HG02610 (cell line): ENCODE results near the gene WDFY3.

Source experiments
- ATAC-seq: cut with Tn5 transposase; IDR thresholded peaks from one replicate; pipeline ENCODE4 v1.9.1; 2021; ENCODE audit warnings: mild to moderate bottlenecking, moderate library complexity; ENCODE audit not compliant: unreplicated experiment

WDFY3 gene

DNA sequence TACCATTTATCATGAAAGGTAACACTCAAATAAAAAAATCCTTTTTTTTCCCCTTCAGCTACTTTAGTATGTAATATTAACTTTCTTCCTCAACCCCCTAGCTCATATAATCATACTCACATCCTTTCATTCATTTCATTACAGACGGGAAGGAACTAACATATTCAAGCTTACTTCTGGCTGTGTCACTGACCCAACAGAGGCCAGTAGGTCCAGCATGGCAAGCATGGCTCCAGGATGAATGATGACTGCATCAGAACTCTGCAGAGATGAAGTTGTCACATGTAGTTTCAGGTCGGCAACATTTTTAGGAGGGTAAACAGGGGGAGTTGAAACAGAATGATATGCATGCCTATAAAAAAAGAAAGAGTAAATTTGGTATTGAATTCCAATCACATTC, 163.4 kb downstream of the WDFY3 start:
- ATAC-seq, result no peak

DNA sequence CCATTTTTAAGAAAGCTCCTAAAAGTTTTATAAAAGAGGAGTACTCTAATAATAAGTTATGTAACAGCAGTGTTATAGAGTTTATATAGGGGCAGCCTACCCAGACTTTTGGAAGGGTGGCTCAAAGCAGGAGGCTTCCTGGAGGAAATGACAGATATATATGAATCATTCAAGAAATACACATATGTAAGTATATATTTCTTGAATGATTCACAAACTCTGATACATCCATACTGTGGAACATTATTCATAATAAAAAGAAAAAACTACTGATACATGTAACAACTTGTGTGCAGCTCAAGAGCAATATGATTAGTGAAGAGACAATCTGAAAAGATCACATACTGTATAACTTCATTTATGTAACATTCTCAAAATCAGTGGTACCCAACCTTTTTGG, 166.2 kb downstream of the WDFY3 start:
- no peak for ATAC-seq

DNA sequence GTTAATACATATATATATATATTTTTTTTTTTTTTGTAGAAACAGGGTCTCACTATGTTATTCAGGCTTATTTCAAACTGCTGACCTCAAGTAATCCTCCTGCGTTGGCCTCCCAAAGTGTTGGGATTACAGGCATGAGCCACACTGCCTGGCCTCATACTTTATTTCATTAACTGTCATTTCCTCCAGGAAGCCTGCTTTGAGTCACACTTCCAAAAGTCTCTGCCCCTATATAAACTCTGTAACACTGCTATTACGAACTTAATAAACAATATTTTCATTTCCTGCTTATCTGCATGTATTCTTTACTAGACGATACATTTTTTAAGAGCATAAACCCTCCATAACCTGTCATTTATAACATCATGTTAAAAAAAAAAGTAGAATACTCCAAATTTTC, 167.2 kb downstream of the WDFY3 start:
- no peak for ATAC-seq

DNA sequence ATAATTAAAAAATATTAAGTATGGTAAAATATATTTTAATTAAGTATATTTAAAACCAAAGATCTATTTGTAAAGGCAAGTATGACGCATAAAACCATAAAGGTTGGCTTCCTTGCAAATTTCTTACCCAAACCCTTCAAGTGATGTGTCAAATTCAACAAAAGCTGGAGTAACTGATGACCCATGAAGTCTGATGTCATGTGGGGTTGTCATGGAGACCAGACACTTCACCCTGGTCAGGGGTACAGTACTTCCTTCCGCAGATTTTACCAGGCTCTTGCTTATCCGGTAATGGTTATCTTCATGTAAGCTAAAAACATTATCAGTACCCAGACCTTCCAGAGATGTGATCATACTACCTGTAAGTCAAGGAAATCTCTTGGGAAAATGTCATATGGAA, 170.1 kb downstream of the WDFY3 start:
- no peak for ATAC-seq

DNA sequence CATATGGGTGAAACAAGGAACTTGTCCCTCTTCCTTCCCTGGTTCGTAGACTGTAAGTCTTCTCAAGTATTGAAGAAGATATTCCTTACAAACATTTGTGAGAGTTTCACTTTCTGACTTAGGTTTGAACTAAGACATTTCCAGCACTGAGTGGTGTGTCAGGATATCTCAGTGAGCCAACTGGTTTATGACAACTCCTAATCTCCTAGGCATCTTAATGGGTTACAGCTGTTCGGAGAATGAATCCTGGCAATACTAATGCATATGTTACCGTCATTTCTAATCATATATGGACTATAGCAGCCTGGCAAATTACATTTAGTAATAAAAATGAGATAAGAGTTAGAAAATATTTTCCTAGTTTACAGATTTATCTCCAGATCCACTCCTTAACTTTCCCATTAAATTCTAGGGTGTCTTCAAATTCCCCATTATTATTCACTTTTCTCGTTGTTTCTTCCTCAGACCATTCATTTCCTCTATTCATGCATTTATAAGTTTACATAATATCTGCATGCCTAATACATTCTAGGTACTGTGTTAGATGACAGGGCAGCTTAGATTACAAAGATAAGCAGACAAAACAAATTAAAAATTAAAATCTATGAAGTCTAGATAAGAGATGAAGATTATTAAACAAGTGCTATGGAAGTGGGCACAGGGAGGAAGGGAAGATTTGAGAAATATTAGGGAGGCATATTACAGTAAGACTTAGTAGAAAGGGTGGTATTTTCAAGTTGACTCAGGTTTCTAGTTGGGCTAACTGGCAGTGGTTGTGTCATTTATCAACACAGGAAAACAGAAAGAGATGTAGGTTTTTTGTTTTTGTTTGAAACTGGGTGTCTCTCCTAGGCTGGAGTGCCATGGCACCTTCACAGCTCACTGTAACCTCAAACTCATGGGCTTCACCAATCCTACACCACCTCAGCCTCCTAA, 173.9 kb downstream of the WDFY3 start:
- no peak for ATAC-seq

DNA sequence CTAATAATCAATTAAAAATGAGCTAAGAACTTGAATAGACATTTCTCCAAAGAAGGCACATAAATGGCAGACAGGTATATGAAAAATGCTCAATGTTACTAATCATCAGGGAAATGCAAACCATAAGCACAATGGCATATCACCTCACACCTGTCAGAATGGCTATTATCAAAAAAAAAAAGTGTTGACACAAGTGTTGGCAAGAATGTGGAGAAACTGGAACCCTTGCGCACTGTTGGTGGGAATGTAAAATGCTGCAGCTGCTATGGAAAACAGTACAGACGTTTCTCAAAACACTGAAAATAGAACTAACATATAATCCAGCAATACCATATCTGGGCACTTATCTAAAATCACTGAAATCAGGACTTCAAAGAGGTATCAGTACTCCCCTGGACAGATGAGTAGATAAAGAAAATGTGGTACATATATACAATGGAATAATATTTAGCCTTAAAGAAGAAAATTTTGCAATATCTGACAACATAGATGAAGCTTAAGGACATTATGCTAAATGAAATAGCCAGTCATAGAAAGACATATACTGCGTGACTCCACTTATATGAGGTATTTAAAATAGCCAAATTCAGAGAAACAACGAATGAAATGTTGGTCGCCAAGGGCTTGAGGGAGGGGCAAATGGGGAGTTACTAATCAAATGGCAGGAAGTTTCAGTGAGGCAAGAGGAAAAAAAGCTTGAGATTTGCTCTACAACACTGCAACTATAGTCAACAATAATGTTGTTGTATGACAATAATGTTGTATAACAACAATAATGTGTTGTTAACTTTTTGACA, 175.5 kb downstream of the WDFY3 start:
- no peak for ATAC-seq

DNA sequence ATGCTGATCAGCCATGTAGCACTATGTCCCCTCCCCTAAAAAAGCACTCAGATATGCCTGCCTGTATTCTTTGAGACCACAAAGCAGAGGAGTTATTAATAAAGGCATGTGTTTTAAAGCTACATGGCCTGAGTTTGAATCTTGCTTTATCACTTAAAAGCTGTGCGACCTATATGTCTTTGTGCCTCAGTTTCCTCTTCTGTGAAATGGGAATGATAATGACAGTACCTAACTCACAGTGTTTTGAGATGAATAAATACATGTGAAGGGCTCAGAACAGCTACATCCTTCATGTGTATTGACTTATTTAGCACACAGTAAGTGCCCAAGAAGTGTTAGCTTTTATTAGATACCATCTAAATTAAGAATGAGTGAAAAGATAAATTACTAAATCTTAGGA, 180.0 kb downstream of the WDFY3 start:
- ATAC-seq, result no peak

DNA sequence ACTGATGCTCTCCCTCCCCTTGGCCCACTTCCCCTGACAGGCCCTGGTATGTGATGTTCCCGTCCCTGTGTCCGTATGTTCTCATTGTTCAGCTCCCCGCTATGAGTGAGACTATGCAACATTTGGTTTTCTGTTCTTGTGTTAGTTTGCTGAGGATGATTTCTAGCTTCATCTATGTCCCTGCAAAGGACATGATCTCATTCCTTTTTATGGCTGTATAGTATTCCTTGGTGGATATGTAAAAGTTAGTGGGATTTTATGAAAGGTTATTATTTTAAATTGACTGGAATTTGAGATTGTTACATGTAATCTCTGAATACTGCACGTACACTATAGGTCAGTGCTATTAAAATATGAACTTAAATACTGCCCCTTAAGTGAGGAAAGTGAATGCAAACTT, 184.0 kb downstream of the WDFY3 start:
- ATAC-seq, result no peak

DNA sequence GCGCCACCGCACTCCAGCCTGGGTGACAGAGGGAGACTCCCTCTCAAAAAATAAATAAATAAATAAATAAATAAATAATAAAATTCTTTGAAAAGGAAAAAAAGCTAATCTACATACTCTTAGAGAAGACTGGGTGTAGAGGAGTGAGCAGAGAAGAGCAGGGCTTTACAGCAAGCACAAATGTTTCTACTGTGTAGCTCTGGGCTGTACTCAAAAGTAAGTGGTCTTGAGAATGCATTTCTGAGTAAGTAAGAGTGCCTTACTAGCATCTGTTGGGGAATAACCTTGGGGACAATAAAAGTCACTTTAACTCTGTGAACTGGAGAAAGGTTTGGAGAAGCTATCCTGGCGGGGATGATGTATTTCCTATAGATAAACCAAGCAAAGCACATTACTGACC, 185.8 kb downstream of the WDFY3 start:
- ATAC-seq, result no peak

DNA sequence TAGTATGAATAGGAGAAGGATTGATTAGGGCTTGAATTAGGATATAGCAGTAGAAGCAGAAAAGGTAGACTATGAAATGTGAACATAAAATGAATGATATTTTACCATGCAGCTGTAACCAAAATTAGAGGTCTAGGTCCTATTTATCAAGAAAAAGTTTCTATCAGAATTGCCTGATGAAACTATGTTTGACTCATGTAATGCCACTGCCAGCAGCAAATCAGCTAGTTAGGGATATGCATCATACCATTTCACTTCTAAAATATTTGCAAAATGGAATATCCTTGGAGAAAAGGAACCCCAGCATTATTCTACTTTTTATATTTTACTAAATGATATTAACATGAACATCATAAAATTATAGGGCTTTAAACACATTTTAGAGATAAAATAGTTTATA, 188.4 kb downstream of the WDFY3 start:
- ATAC-seq, result no peak

DNA sequence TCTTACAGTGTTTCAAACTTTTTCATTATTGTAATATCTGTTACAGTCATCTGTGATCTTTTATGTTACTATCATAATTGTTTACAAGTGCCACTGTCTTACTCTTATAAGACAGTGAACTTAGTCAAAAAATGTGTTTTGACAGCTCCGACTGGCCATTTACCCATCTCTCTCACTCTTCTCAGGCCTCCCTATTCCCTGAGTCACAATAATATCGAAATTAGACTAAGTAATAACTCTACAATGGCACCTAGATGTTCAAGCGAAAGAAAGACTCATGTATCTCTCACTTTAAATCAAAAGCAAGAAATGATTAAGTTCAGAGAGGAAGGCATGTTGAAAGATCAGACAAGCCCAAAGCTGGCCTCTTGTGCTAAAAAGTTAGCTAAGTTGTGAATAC, 199.3 kb downstream of the WDFY3 start:
- peak; percentile 43 for ATAC-seq

DNA sequence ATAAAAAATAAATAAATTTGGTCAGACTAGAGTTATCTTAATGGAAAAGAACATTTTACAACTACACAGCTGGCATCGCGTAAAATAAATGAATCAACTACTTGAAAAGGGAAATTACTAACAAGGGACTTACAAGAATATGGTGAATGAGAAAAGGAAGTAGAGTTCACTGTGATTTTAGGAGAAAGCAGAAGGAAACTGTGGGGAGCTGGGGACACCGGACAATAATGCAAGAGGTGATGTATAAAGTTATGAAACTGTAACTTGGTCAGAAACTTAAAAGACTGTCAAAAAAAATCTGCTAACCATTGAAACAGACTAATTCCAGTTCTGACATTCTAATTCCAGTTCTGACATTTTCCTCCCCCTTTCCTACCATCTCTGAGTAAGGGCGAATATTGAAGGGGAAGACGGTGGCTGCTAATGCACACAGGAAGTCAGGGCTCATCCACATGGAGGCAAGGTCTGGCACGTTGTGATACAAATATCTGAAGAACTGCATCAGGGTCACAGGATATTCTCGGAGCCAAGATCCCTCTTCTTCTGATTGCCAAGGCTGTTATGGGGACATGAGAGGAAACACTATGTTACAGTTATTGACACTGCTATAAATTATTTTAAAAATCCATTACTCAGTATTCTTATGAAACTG, 213.0 kb downstream of the WDFY3 start:
- no peak for ATAC-seq

DNA sequence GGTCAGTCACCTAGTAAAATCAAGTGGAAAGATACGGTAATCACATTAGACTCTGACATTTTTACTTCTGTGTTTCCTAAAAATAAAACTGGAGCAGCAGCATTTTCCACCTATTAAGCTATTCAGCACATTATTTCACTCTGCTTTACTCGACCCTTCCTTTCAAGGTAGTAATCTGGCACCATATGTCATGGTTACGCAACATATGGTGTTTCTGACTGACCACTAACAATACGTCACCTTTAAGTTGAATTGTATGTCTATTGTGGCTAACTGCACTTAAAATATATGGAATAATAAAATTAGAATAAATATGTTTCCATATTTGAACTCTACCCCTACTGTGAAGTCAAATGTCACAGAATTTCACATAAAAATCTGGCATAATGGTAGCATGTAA, 214.8 kb downstream of the WDFY3 start:
- no peak for ATAC-seq

DNA sequence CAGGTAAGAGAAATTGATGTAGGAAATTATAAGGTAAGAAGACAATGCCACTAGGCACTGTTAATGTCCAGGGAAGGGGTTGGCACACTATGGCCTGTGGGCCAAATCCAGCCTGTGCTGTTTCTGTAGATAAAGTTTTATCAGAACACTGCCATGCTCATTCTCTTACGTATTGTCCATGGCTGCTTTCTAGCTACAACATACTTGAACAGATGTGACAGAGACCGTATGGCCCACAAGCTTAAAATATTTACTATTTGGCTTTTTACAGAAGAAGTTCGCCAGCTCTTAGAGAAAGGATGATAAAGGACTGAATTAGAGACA, 215.6 kb downstream of the WDFY3 start:
- ATAC-seq, result no peak

DNA sequence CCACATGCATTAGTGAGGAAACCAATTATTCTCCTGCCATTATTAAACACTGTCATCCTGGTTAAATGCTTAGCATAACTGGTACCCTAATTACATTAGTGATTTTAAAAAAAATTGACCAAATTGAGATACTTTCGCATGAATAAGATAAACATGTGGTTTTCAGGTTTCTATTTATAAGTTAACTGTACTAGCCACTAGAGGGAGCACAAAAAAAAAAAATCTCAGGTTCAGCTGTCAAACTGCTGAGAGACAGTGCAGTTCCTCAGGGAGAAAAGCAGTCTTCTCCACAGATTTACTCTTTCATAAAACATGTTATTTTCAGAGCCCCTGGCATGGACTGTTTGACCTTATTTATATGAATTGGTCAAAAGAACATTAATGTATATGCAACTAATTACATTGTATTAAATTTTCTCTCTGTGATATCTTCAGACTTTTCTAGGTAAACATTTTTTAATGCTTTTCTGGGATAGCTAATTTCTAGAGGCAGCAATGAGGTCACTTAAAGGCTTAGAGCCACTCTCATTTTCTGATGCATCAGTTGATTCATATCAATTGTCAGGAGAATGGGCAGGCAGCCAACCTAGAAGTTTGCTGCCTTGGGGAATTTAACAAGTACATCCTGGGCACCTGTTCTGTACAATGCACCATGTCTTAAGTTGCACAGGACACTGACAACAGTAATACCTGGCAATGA, 216.1 kb downstream of the WDFY3 start:
- ATAC-seq, result peak; percentile 67

DNA sequence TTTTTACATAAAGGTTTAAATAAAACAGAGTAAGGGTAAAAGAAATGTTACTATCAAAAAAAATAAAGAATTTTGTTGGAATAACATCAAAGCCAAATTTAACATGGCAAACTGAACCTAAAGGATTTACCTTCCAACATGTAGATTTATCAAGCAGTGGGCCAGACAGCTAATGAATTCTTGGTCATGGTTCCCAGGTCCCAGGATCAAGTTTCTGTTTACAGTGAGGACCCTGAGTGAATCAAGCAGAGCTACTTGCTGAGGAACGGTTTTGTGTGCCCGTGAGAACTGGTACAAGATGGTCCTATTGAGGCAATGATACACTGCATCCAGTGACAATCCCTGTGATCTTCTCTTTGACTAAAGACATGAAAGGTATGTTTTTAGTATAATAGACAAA, 226.4 kb downstream of the WDFY3 start:
- ATAC-seq, result no peak

DNA sequence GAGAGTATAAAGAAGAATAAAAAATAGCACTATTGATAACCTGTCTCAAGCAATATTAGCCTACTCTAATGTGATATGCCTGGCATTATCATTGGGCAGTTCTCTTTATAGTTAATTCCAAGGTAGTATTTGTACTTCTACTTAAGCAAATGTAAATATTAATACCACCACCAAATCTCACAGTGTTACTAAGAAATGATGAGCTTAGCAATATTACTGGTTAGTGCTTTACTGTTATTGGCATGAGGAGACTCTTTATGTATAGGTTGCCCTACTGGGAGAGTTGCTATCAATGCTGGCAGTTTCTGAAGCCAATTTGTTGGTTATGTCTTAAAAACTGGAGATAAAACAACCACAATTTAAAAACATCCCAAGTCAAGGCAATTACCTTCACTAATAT, 227.9 kb downstream of the WDFY3 start:
- ATAC-seq, result no peak

DNA sequence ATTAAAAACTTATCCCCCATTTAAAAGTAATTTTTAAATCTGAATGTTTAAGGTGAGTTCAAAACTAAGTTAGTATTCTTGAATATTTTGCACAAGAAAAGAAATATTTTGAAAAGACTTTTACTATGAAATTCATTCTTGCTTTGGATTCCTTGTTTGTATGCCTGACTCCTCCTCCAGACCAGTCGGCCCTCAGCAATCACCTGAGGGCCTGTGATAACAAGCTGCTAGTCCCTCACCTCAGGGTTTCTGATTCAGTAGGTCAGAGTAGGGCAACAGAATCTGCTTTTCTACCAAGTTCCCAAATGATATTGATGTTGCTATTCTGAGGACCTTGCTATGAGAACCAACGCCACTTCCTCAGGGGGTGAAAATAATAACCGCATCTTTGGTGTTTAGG, 228.8 kb downstream of the WDFY3 start:
- no peak for ATAC-seq

DNA sequence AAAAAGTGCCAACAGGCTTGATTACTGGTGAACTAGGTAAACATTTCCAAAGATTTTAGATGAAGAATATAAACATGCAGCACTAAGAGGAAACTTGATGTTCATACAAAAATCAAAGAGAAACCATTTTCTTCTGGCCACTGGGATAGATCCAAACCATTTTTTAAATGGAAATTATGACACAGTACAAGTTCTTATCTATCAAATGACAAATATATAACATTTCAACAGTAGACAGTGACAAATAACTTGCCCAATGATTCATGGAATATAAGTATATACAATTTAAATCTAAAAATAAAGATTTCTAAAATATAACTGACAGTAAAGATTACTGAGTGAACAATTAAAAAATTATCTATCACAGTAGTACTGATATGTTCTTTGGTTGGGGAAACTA, 232.5 kb downstream of the WDFY3 start:
- no peak for ATAC-seq

DNA sequence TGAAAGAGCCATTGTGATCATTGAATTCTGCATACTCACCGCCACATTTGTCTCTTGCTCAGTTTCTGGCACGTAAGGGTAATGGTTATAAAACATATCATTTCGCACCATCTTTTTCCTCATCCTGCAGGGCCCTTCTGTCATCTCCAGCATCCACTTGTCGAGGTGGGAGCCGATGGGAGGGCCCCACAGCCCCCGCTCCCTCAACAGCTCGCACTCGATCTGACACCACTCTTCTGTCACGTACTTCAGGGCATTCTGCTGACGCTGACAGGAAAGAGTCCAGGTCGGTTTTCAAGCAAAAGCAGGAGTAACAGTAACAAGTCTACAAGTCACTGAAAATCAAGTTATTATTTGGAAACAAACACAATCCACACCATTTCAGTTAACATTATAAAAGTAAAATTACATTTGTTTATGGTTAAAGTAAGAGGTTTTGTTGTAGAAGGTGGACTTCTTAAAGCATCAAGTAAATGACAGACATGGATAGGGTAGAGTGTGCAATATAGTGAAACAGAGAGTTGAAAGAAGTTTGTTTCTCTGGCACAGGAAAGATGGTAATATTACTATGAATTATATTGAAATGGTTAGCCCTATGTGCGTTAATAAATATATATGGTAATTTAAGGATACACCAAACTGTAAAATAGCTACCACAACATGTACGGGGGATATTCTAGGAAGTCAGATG, 233.0 kb downstream of the WDFY3 start:
- no peak for ATAC-seq

DNA sequence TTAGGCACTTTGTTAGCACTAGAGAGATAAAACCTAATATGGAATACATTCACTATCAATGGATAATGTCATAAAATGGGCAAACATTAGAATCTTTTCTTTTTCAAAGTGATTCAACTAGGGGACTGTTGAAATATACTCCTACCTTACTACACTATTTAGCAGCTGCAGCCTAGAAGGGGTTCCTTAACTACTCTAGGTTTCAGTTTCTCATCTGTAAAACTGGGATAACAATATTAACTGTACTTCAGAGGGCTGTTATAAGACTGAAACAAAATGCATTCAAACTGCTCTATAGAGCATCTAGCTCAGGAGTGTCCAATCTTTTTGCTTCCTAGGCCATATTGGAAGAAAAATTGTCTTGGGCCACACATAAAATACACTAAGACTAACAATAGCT, 236.1 kb downstream of the WDFY3 start:
- ATAC-seq, result no peak
